Measurements from ENCODE around the gene RPRD1B. TPM values are rescaled to one million over a fixed set of nuclear protein-coding genes. Genes with fewer than 3 reads are reported as not detected.

The RPRD1B gene
- total and polyA plus RNA-seq, 2 of the 13 experiments (the other 11 are each of a cell fraction or from before 2014, with no cell fraction given): 31.1 to 41.5 TPM

GRCh38 chr20:38023181-38024001 lies 10.2 kb upstream of the RPRD1B start (continued):
- TF ChIP-seq GMEB2 (CRISPR knock-in tag; IDR thresholded peaks at IDR 0.05; ENCODE audit: low read depth) (0 out of 2 replicates have a peak, but pooled peaks have one; percentile 28), ZNF3 (CRISPR knock-in tag; IDR thresholded peaks at IDR 0.05) (peak; percentile 79), FOXJ3 (CRISPR knock-in tag; IDR thresholded peaks at IDR 0.05; ENCODE audit: borderline replicate concordance) (0 out of 2 replicates have a peak, but pooled peaks have one; percentile 36), MAF1 (CRISPR knock-in tag; IDR thresholded peaks at IDR 0.05; ENCODE audit: borderline replicate concordance) (0 out of 2 replicates have a peak, but pooled peaks have one; percentile 28), ZGPAT (CRISPR knock-in tag; IDR thresholded peaks at IDR 0.05) (peak; percentile 35; the same call in 1 of the 2 replicates), NCOR1 (IDR thresholded peaks at IDR 0.05; ENCODE audit: borderline replicate concordance, low read length) (no peak), FOXM1 (CRISPR knock-in tag; IDR thresholded peaks at IDR 0.05) (no peak), TAF1 (CRISPR knock-in tag; IDR thresholded peaks at IDR 0.05) (0 out of 2 replicates have a peak, but pooled peaks have one; percentile 5), PPARG (CRISPR knock-in tag; conservative IDR thresholded peaks at IDR 0.05) (0 out of 2 replicates have a peak, but pooled peaks have one; percentile 4), HNF4G (IDR thresholded peaks at IDR 0.05; ENCODE audit: borderline replicate concordance, low read depth, low read length) (peak; percentile 35; the same call in 1 of the 2 replicates), HNF4G (CRISPR knock-in tag; IDR thresholded peaks at IDR 0.05; ENCODE audit: borderline replicate concordance, low read depth) (no peak), ZNF331 (CRISPR knock-in tag; IDR thresholded peaks at IDR 0.05) (0 out of 2 replicates have a peak, but pooled peaks have one; percentile 36), KLF6 (CRISPR knock-in tag; IDR thresholded peaks at IDR 0.05) (no peak), EP300 (IDR thresholded peaks at IDR 0.05; ENCODE audit: low read depth in 2 of 2, low read length in 2 of 2) (no peak), EP300 (CRISPR knock-in tag; IDR thresholded peaks at IDR 0.05; ENCODE audit: borderline replicate concordance) (0 out of 2 replicates have a peak, but pooled peaks have one; percentile 9)
- TF ChIP-seq, protein P1, sequence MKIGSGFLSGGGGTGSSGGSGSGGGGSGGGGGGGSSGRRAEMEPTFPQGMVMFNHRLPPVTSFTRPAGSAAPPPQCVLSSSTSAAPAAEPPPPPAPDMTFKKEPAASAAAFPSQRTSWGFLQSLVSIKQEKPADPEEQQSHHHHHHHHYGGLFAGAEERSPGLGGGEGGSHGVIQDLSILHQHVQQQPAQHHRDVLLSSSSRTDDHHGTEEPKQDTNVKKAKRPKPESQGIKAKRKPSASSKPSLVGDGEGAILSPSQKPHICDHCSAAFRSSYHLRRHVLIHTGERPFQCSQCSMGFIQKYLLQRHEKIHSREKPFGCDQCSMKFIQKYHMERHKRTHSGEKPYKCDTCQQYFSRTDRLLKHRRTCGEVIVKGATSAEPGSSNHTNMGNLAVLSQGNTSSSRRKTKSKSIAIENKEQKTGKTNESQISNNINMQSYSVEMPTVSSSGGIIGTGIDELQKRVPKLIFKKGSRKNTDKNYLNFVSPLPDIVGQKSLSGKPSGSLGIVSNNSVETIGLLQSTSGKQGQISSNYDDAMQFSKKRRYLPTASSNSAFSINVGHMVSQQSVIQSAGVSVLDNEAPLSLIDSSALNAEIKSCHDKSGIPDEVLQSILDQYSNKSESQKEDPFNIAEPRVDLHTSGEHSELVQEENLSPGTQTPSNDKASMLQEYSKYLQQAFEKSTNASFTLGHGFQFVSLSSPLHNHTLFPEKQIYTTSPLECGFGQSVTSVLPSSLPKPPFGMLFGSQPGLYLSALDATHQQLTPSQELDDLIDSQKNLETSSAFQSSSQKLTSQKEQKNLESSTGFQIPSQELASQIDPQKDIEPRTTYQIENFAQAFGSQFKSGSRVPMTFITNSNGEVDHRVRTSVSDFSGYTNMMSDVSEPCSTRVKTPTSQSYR (CRISPR knock-in tag; IDR thresholded peaks at IDR 0.05; ENCODE audit: borderline replicate concordance): peak; percentile 41; the same call in 1 of the 2 replicates
- TF ChIP-seq, protein P2, sequence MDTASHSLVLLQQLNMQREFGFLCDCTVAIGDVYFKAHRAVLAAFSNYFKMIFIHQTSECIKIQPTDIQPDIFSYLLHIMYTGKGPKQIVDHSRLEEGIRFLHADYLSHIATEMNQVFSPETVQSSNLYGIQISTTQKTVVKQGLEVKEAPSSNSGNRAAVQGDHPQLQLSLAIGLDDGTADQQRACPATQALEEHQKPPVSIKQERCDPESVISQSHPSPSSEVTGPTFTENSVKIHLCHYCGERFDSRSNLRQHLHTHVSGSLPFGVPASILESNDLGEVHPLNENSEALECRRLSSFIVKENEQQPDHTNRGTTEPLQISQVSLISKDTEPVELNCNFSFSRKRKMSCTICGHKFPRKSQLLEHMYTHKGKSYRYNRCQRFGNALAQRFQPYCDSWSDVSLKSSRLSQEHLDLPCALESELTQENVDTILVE (CRISPR knock-in tag; IDR thresholded peaks at IDR 0.05): 0 out of 2 replicates have a peak, but pooled peaks have one; percentile 27
- TF ChIP-seq, protein P3, sequence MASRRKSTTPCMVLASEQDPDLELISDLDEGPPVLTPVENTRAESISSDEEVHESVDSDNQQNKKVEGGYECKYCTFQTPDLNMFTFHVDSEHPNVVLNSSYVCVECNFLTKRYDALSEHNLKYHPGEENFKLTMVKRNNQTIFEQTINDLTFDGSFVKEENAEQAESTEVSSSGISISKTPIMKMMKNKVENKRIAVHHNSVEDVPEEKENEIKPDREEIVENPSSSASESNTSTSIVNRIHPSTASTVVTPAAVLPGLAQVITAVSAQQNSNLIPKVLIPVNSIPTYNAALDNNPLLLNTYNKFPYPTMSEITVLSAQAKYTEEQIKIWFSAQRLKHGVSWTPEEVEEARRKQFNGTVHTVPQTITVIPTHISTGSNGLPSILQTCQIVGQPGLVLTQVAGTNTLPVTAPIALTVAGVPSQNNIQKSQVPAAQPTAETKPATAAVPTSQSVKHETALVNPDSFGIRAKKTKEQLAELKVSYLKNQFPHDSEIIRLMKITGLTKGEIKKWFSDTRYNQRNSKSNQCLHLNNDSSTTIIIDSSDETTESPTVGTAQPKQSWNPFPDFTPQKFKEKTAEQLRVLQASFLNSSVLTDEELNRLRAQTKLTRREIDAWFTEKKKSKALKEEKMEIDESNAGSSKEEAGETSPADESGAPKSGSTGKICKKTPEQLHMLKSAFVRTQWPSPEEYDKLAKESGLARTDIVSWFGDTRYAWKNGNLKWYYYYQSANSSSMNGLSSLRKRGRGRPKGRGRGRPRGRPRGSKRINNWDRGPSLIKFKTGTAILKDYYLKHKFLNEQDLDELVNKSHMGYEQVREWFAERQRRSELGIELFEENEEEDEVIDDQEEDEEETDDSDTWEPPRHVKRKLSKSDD (CRISPR knock-in tag; IDR thresholded peaks at IDR 0.05; ENCODE audit: low read depth): no peak
